ENCODE measurements around the gene PLXND1. TPM values are rescaled to one million over a fixed set of nuclear protein-coding genes. Genes with fewer than 3 reads are reported as not detected.

PLXND1 gene
- total RNA-seq, 1 donor from 2014 or later = 14.3 TPM

DNA sequence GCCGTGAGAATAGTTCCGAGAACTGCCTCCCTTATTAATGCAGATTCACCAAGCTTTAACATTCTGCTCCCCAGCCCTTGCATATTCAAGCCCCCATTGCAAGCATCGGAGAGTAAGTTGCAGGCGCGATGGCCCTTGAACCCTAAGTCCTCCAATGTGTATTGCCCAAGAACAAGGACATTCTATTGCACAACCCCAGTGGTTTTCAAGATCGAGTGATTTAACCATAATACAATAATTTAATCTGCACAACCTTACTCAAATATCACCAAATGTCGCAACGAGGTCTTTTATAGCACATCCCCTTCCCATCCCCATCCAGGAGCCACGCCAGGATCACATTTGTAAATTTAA is 21.7 kb upstream of the PLXND1 start:
- DNase-seq = no peak

DNA sequence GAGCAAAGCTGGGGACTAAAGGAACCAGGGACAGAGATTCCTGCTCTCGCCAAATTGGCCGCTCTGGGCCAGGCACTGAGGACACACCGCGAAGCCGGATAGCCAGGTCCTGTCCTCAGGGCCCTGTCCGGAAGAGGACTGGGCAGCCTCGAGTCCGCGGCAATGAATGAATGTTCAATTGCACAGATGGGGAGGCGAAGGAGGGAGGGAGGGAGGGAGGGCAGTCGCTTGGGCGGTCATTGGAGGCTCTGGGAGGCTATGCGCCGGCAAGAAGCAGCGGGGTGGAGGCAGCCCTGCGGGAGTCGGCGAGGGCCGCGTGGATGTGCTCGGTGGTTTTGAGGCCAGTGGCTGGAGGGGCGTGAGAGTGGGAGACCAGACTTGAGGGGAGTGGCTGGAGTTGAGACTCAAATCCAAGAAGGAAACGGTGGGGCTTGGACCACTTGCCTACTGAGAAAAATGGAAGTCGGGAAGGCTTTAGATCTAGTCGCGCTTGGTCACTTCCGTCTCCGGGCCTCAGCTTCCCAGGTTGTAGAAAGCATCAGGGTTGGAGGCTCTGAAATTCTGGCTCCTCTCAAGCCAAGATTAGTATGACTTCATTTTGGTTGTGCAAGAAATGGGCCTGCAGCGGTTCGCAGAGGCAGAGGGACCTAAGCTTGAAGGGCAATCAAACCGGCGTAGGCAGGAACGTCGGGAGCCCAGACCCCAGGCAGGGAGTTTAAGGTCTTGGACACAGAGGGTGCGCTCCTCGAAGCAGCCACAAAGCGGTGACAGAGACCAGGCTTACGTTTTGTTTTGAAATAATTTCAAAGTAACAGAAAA is 21.1 kb upstream of the PLXND1 start:
- peak; percentile 75 for DNase-seq

- peak; percentile 73 for DNase-seq
These were observed 20.4 kb upstream of the PLXND1 start for GRCh38 chr3:129626744-129627349.

- DNase-seq = no peak
These were observed 18.8 kb upstream of the PLXND1 start for GRCh38 chr3:129625072-129625874.

GRCh38 chr3:129624347-129625071 is 18.0 kb upstream of the PLXND1 start:
- no peak for DNase-seq

- DNase-seq = no peak
These were observed 17.1 kb upstream of the PLXND1 start for GRCh38 chr3:129623447-129624118.

- DNase-seq = no peak
These were observed 16.5 kb upstream of the PLXND1 start for GRCh38 chr3:129622933-129623332.

DNA sequence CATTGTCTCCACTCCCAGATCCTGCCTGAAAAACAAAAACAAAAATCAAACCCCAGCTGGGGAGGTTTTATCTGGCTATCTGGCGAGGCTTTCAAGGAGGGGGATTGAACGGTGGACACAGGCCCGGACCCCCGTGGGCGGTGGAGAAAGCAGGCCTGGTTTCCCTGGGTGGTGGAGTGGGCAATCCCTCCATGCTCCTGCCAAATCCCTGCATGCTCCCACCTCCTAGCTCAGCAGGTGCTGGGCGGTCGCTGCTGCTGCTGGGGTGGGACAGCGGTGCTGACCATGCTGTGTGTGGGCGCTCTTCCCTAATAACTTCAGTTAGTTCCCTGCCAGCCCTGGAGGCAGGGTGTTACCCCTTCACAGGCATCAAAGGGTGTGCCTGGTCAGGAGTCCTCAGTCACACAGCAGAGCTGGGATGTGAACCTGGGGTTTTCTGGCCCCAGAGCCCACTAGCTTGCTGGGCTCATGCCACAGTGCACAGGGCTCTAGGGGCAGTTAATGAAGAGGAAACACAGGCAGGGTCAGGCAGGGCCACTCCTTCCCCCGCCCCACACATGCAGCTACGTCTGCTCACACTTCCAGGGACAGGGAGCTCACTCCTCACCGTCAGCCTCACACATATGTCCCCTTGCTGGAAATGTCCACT is 15.9 kb upstream of the PLXND1 start:
- DNase-seq = no peak

DNA sequence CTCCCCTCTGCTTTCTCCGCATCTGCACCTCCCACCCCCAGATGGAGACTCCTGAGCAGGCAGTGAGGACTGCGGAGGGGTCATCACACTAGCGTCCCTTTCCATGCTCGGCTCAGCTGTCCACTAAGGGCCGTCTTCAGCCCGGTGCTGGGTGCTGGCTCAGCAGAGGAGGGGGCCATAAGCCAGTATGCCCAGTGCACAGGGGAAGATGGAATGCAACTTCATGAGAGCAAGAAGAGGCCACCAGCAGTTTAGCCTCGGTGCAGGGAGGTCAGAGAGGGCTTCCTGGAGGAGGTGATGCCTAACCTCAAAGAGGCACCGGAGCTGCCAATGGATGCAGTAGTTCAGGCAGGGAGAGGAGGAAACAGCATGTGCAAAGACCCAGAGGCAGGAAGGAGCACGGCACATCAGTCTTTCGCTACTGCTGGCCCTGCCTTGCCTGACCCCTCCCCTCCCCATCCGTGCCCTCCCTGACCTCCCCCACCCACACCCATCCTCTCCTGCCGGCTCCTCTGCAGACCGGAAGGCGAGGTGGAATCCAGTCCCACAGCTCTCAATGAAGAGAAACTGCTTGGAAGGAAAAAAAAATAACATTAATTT is 15.2 kb upstream of the PLXND1 start:
- DNase-seq = no peak

DNA sequence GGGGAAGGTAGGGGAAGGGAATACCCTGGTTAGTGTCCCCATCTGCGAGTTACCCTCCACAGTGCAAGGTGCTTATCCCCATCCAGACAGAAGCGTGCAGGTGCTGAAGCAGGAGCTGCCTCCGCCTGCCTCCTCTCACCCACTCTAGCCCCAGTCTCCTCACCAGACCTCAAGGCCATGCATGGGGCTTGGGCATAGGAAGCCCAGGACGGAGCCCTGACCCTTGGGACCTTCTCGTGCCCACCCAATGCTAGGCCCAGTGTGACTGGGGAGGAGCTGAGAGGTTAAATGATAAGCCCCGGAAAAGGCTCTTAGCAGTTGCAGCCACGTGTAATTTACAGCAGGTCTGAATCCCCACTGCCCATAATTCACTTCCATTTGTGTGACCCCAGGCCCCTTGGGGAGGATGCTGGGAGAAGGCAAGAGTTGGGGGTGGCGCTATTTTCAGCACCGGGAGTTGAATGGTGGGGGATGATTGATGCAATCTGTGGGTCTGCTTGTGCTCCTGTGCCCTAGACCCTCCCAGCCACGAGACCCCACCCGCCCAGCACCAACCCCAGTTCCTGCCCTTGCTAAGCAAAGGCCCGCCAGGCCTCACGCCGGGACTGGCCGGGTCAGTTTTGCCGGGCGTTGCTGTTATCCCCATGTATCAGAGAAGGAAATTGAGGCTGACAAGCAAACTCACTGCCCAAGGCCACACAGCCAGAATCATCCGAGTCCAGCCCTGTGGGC is 14.5 kb upstream of the PLXND1 start:
- DNase-seq = no peak

GRCh38 chr3:129619726-129620162 is 13.3 kb upstream of the PLXND1 start:
- no peak for DNase-seq

DNA sequence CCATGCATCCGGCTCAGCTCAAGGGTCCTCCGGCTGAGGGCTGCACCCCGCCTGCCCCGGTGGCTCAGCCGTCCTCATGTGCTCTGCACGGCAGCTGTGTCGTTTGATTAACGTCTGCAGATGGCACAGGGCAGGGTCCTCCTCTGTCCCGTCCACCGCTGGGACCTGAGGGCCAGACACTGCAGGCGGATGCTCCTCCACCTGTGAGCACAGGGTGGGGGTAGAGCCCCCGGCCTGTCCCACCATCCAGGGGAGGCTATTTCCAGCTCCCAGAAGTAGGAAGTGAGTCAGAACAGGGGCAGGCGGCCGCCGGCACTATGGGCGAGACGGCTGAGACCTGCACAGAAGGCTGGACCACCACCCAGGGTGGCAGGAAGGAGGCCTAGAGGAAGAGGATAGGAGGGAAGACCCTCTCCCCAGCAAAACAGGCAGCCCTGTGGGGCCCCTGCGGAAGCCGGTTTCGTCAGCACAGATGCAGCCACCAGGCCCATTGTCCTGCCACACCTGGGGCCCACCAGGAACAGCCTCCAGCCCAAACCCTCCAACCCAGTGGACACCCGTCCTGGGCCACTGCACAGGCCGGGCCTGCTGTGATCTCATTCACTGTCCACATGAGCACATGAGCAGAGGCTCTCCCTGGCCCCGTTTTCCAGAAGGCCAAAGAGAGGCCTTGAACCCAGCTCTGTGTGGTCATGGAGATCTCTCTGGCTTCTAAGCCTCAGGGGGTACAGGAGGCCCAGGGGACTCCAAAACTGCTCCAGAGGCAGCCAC is 12.6 kb upstream of the PLXND1 start:
- no peak for DNase-seq

- DNase-seq = no peak
These were observed 11.8 kb upstream of the PLXND1 start for GRCh38 chr3:129618186-129618820.

- no peak for DNase-seq
These were observed 11.1 kb upstream of the PLXND1 start for GRCh38 chr3:129617381-129618185.

- no peak for DNase-seq
These were observed 10.2 kb upstream of the PLXND1 start for GRCh38 chr3:129616713-129617112.

DNA sequence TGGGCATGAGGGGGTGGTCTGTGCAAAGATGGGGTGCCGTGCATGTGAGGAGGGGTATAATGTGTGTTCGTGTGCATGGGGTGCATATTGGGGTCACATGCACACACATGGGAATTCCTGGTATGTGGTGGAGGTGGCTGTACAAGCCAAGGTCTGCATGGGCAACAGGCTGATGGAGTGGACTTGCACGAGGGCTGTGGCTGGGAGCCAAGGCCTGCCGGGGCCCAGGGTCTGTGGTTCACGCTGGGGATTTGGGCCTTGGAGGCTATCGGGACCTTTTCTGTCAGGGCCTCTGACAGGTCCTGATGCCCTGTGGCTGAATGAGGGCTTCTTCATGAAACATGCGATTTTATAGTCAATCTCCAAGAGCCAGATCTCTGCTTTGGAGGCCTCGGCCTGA is 9.8 kb upstream of the PLXND1 start:
- no peak for DNase-seq

DNA sequence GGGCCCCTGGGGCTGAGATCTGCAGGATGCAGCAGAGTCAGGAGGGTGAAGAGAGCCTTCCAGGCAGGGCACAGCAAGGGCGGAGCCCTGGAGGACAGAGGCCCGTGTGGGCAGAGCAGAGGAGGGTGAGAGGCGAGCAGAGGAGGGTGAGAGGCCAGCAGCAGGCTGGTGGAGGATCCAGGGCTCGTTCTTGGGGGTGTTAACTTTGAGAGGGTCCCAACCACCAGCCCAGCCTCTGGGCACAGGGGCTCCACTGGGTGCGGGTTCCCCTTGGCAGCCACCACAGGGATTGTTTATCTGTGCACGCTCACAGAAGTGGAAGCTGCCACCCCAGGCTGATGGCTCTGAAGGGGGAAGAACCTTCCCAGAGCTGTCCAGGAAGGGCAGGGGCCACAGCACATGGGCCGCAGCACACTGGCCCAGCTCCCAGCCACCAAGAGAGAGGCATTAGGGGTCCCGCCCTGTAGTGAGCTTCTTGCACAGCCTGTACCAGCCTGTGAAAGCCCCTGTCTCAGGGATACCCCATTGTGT is 9.3 kb upstream of the PLXND1 start:
- DNase-seq = no peak

DNA sequence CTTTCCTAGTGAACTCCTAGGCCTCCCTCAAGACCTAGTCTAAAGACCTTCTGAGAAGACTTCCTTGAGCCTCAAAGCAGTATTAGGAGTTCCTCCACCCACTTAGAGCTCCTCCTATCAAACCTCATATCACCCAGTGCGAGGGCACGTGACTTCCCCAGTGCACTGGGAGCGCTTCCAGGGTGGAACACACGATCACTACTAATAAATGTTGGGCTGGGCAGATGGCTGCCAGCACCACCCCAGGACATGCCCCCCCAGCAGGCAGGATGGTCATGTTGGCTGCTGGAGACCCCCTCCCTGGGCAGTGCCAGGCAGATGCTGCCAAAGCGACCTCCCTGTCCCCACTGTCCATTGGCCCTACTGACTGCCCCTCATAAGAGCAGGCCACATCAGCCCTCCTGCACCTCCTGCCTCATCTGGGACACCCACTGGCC is 8.5 kb upstream of the PLXND1 start:
- DNase-seq = no peak
